Measurements from ENCODE around the gene KCNJ4. TPM values are rescaled to one million over a fixed set of nuclear protein-coding genes. Genes with fewer than 3 reads are reported as not detected.

The KCNJ4 gene
- total RNA-seq, 1 experiment from 2014 or later: 0.92 TPM

- no peak overlapping the region for H2BK12ac ChIP-seq (ENCODE audit: insufficient read length, low read depth, low read length)
- no peak overlapping the region for H4K8ac ChIP-seq (replicated peaks; ENCODE audit: insufficient read length, low read depth, low read length)
- H2AFZ ChIP-seq (ENCODE audit: low read length): no peak overlapping the region
- no peaks in the 10 kb centered on the region for H3K79me2 ChIP-seq (ENCODE audit: insufficient read depth, low read length)
- H2BK20ac ChIP-seq (ENCODE audit: low read depth, low read length, poor library complexity, severe bottlenecking): no peak overlapping the region
- no peak for TF ChIP-seq CTCF (conservative IDR thresholded peaks at IDR 0.05)
- no peak overlapping the region for H3K4me2 ChIP-seq (ENCODE audit: insufficient read depth, insufficient read length, low read length)
- H3K9me3 ChIP-seq (ENCODE audit: control insufficient read depth, low read depth, low read length): no peaks in the 10 kb centered on the region
- no peak overlapping the region for H3K56ac ChIP-seq (ENCODE audit: insufficient read length, low read depth, low read length)
- H3K36me3 Mint-ChIP-seq (ENCODE audit: insufficient read depth in 1 of 3, low read depth in 3 of 3): no peaks in the 10 kb centered on the region
- H3K27ac Mint-ChIP-seq: no peak overlapping the region
- H4K5ac ChIP-seq (ENCODE audit: insufficient read length, low read depth, low read length): no peak overlapping the region
- H3K9ac ChIP-seq (ENCODE audit: extremely low read depth, insufficient read length, low read length): no peak overlapping the region
- H4K91ac ChIP-seq (ENCODE audit: insufficient read length, low read depth, low read length): no peak overlapping the region
- H3T11ph ChIP-seq (ENCODE audit: low read length): no peak overlapping the region
- H3K4ac ChIP-seq (ENCODE audit: low read depth, low read length): no peak overlapping the region
- H3K27ac ChIP-seq (ENCODE audit: insufficient read length, low read depth, low read length): no peak overlapping the region
- H3K9me3 Mint-ChIP-seq: no peaks in the 10 kb centered on the region
- H3K4me1 Mint-ChIP-seq: peaks cover 33 to 52% of the 10 kb centered on the region in 2 experiments
- WGBS (ENCODE audit: extremely low coverage, insufficient read length, low lambda C conversion rate): no CpG with 5 or more reads among the region's 10 CpGs
- no peak overlapping the region for H2BK15ac ChIP-seq (ENCODE audit: low read depth, low read length)
- no peak overlapping the region for H3K4me3 Mint-ChIP-seq
- no peak overlapping the region for H3K18ac ChIP-seq (ENCODE audit: insufficient read length, low read depth, low read length)
- H3K4me1 ChIP-seq (ENCODE audit: insufficient read depth, low read length): no peaks in the 10 kb centered on the region; the same call in 1 of the 2 replicates
- no peak overlapping the region for H3K14ac ChIP-seq (ENCODE audit: insufficient read depth, low read length)
- no peak overlapping the region for H2BK120ac ChIP-seq (ENCODE audit: low read depth, low read length, poor library complexity, severe bottlenecking)
- H3K79me1 ChIP-seq (ENCODE audit: insufficient read depth, low read depth, low read length, poor library complexity, severe bottlenecking): no peaks in the 10 kb centered on the region
- H3K23me2 ChIP-seq (ENCODE audit: insufficient read length, low read depth, low read length, poor library complexity, severe bottlenecking): peaks cover 9% of the 10 kb centered on the region
- peaks cover 3% of the 10 kb centered on the region for H4K20me1 ChIP-seq (ENCODE audit: control insufficient read depth, insufficient read depth, insufficient read length)
- DNase-seq: no peak
- no peak overlapping the region for H3K23ac ChIP-seq (ENCODE audit: insufficient read length, low read depth, low read length)
- no peak overlapping the region for H2BK5ac ChIP-seq (ENCODE audit: insufficient read length, low read length)
- peaks cover 2% of the 10 kb centered on the region; the same call in 1 of the 2 replicates for H3K27me3 ChIP-seq (ENCODE audit: insufficient read depth, low read length)
- H2AK5ac ChIP-seq (ENCODE audit: insufficient read length, low read length): no peak overlapping the region
- peaks cover 84% of the 10 kb centered on the region for H3K27me3 Mint-ChIP-seq (ENCODE audit: low read depth)
Measured at GRCh38 chr22:38464992-38465672, 10.1 kb upstream of the KCNJ4 start.

Measured in H9 (cell line).